H1 (cell line): ENCODE measurements around the gene SNX17. TPM values are rescaled to one million over a fixed set of nuclear protein-coding genes. Genes with fewer than 3 reads are reported as not detected.

Experiments
- CTCF ChIA-PET: fragments of 300-600 bp; sonication (Branson Sonifier 250); formaldehyde crosslinking; loops from one replicate; lab custom pipeline; 2021; ENCODE audit not compliant: partially characterized antibody; lab: Charles Lee
- POLR2A ChIA-PET: fragments of 300-600 bp; sonication (Branson Sonifier 250); formaldehyde crosslinking; loops from one replicate; lab custom pipeline; 2021; ENCODE audit warnings: inconsistent platforms; ENCODE audit not compliant: partially characterized antibody; lab: Charles Lee
- DNase-seq, 2 experiments: peaks; one replicate each; pipeline versions ENCODE4 v3.0.0 to v3.0.0-alpha.2; 2010 to 2022; ENCODE audit warnings: low spot score in 2 of 2, low read depth in 1 of 2, mixed read lengths in 1 of 2
- FAIRE-seq: peaks from 2 replicates; lab custom pipeline; 2011; peaks lifted over from hg19 to GRCh38; lab: Jason Lieb, UNC
- H2AFZ ChIP-seq: 2 replicates; pipeline ENCODE4 v1.8.1; 2012; ENCODE audit warnings: low read length, inconsistent platforms
- H2AK5ac ChIP-seq: 2 replicates; pipeline ENCODE4 v1.6.1; 2013; ENCODE audit warnings: low read depth, low read length
- H2BK120ac ChIP-seq: replicated peaks from 2 replicates; pipeline ENCODE3; 2013; ENCODE audit warnings: low read depth, low read length, inconsistent platforms
- H2BK12ac ChIP-seq: 2 replicates; pipeline ENCODE4 v1.6.1; 2013; ENCODE audit warnings: low read depth, low read length
- H2BK15ac ChIP-seq: 2 replicates; pipeline ENCODE4 v1.6.1; 2013; ENCODE audit warnings: low read length
- H2BK20ac ChIP-seq: 2 replicates; pipeline ENCODE4 v1.6.1; 2013; ENCODE audit warnings: low read length
- H2BK5ac ChIP-seq: 2 replicates; pipeline ENCODE4 v1.6.1; 2013; ENCODE audit warnings: low read depth, low read length
- H3K14ac ChIP-seq: 2 replicates; pipeline ENCODE4 v1.6.1; 2013; ENCODE audit warnings: inconsistent platforms; ENCODE audit not compliant: insufficient read length
- H3K18ac ChIP-seq: 2 replicates; pipeline ENCODE4 v1.6.1; 2013; ENCODE audit warnings: low read length; ENCODE audit errors: extremely low read depth
- H3K23ac ChIP-seq: 2 replicates; pipeline ENCODE4 v1.6.1; 2013; ENCODE audit warnings: inconsistent platforms; ENCODE audit not compliant: insufficient read length
- H3K23me2 ChIP-seq: 2 replicates; pipeline ENCODE4 v1.6.1; 2013; ENCODE audit warnings: low read depth, low read length
- H3K27ac ChIP-seq: 2 replicates; pipeline ENCODE4 v1.6.1; 2011; ENCODE audit warnings: low read depth, low read length, inconsistent platforms
- H3K27me3 ChIP-seq, 4 experiments: replicated peaks in 1 of 4; 1 replicate in 1 of 4; 2 replicates in 3 of 4; pipeline versions ENCODE4 v1.6.1 to v1.8.1; 2011 to 2013; ENCODE audit warnings: low read length in 3 of 4, mild to moderate bottlenecking in 3 of 4, inconsistent platforms in 2 of 4, mixed read lengths in 2 of 4, moderate library complexity in 1 of 4; ENCODE audit not compliant: control insufficient read depth in 3 of 4, insufficient read depth in 3 of 4; ENCODE audit errors: extremely low read depth in 1 of 4
- H3K36me3 ChIP-seq, 4 experiments: 2 replicates each; pipeline versions ENCODE4 v1.6.1 to v1.8.1; 2011 to 2013; ENCODE audit warnings: mild to moderate bottlenecking in 4 of 4, low read length in 3 of 4, moderate library complexity in 2 of 4, control low read depth in 1 of 4, inconsistent platforms in 1 of 4; ENCODE audit not compliant: insufficient read depth in 4 of 4, control insufficient read depth in 2 of 4
- H3K4ac ChIP-seq: replicated peaks from 2 replicates; pipeline ENCODE3; 2013; ENCODE audit warnings: low read length, low read depth, mixed read lengths, inconsistent platforms; ENCODE audit not compliant: insufficient read length
- H3K4me1 ChIP-seq, 4 experiments: replicated peaks in 1 of 4; 1 replicate in 1 of 4; 2 replicates in 3 of 4; pipeline versions ENCODE4 v1.6.1 to v1.8.1; 2011 to 2013; ENCODE audit warnings: low read length in 3 of 4, inconsistent platforms in 2 of 4, mixed read lengths in 1 of 4; ENCODE audit not compliant: insufficient read depth in 4 of 4, control insufficient read depth in 3 of 4
- H3K4me2 ChIP-seq, 2 experiments: 2 replicates each; pipeline versions ENCODE4 v1.6.1 to v1.8.1; 2011 to 2013; ENCODE audit warnings: low read depth in 2 of 2, low read length in 2 of 2, control low read depth in 1 of 2, inconsistent platforms in 1 of 2, mild to moderate bottlenecking in 1 of 2; ENCODE audit not compliant: insufficient read depth in 1 of 2
- H3K4me3 ChIP-seq, 4 experiments: fragments of 200-600, 300-600 bp in 1 of 4; sonication (generic), shearing (Covaris generic), sonication (Bioruptor Twin) in 1 of 4; 2 replicates each; pipeline versions ENCODE4 v1.5.1 to v1.8.1; 2011 to 2016; ENCODE audit warnings: low read length in 4 of 4, low read depth in 3 of 4, control low read depth in 2 of 4, inconsistent platforms in 2 of 4, mild to moderate bottlenecking in 2 of 4, mixed read lengths in 1 of 4, moderate library complexity in 1 of 4; ENCODE audit not compliant: insufficient read depth in 2 of 4; ENCODE audit errors: extremely low read depth in 1 of 4
- H3K56ac ChIP-seq: replicated peaks from 2 replicates; pipeline ENCODE3; 2013; ENCODE audit warnings: low read depth, mild to moderate bottlenecking, mixed read lengths, low read length, inconsistent platforms; ENCODE audit not compliant: insufficient read length
- H3K79me1 ChIP-seq: 2 replicates; pipeline ENCODE4 v1.6.1; 2013; ENCODE audit warnings: low read depth, low read length, control low read depth
- H3K79me2 ChIP-seq, 2 experiments: 2 replicates each; pipeline versions ENCODE4 v1.6.1 to v1.8.1; 2012 to 2013; ENCODE audit warnings: low read length in 2 of 2, mild to moderate bottlenecking in 2 of 2, inconsistent platforms in 1 of 2; ENCODE audit not compliant: insufficient read depth in 2 of 2, control insufficient read depth in 1 of 2
- H3K9ac ChIP-seq, 4 experiments: replicated peaks in 1 of 4; 1 replicate in 1 of 4; 2 replicates in 3 of 4; pipeline versions ENCODE4 v1.6.1 to v1.8.1; 2011 to 2013; ENCODE audit warnings: low read depth in 3 of 4, low read length in 3 of 4, control low read depth in 2 of 4, mild to moderate bottlenecking in 2 of 4, moderate library complexity in 2 of 4, inconsistent platforms in 1 of 4; ENCODE audit errors: extremely low read depth in 1 of 4
- H3K9me3 ChIP-seq, 2 experiments: 2 replicates each; pipeline versions ENCODE4 v1.6.1 to v1.8.1; 2012 to 2013; ENCODE audit warnings: mild to moderate bottlenecking in 2 of 2, moderate library complexity in 2 of 2, control low read depth in 1 of 2, inconsistent platforms in 1 of 2, low read depth in 1 of 2, low read length in 1 of 2, mixed read lengths in 1 of 2; ENCODE audit not compliant: insufficient read depth in 2 of 2
- H4K20me1 ChIP-seq, 2 experiments: replicated peaks in 1 of 2; 2 replicates each; pipeline versions ENCODE3 to v1.8.1; 2011 to 2013; ENCODE audit warnings: inconsistent platforms in 2 of 2, low read length in 2 of 2, mild to moderate bottlenecking in 1 of 2; ENCODE audit not compliant: insufficient read depth in 2 of 2, control insufficient read depth in 1 of 2
- H4K5ac ChIP-seq: 2 replicates; pipeline ENCODE4 v1.6.1; 2013; ENCODE audit warnings: low read length, low read depth, mixed read lengths, inconsistent platforms; ENCODE audit not compliant: insufficient read length
- H4K8ac ChIP-seq: 2 replicates; pipeline ENCODE4 v1.8.0; 2013; ENCODE audit warnings: mild to moderate bottlenecking, moderate library complexity, low read length, inconsistent platforms; ENCODE audit not compliant: insufficient read depth; ENCODE audit errors: extremely low read depth
- H4K91ac ChIP-seq: replicated peaks from 2 replicates; pipeline ENCODE3; 2013; ENCODE audit warnings: low read length, mixed read lengths, inconsistent platforms; ENCODE audit not compliant: insufficient read length
- CHD2 ChIP-seq: IDR thresholded peaks from 2 replicates; pipeline ENCODE4 v1.6.1; 2012; ENCODE audit warnings: low read length, improper control_type of control experiment
- CTBP2 ChIP-seq: IDR thresholded peaks from 2 replicates; pipeline ENCODE4 v1.7.0; 2011; ENCODE audit warnings: borderline replicate concordance, mild to moderate bottlenecking, moderate library complexity, mixed read lengths, low read length; ENCODE audit not compliant: insufficient read depth, insufficient read length
- RBBP5 ChIP-seq: IDR thresholded peaks from 2 replicates; pipeline ENCODE4 v1.7.1; 2012; ENCODE audit warnings: low read depth, mild to moderate bottlenecking, inconsistent platforms, low read length, moderate library complexity, borderline replicate concordance
- RFX5 ChIP-seq: IDR thresholded peaks from 2 replicates; pipeline ENCODE4 v1.6.1; 2011; ENCODE audit warnings: low read depth, low read length, improper control_type of control experiment, borderline replicate concordance
- RNF2 ChIP-seq: fragments of 200-900, 300-1000 bp; sonication (generic); IDR thresholded peaks from 2 replicates; pipeline ENCODE4 v1.7.1; 2016; ENCODE audit warnings: borderline replicate concordance, low read depth, mild to moderate bottlenecking, antibody characterized with exemption, low read length; ENCODE audit not compliant: poor library complexity, severe bottlenecking; ENCODE audit errors: missing control alignments
- SIN3A ChIP-seq, 2 experiments: IDR thresholded peaks in 1 of 2; conservative IDR thresholded peaks in 1 of 2; 2 replicates each; pipeline ENCODE4 v1.6.1; 2011 to 2012; ENCODE audit warnings: low read length in 2 of 2, improper control_type of control experiment in 1 of 2, low read depth in 1 of 2, mild to moderate bottlenecking in 1 of 2
- WGBS, 2 experiments: shearing (Covaris generic) in 1 of 2; methylation state at CpG; one replicate each; pipeline versions ENCODE4 v1.1.6 to v1.1.7; 2013 to 2015; ENCODE audit warnings: low lambda C conversion rate in 2 of 2, mixed read lengths in 2 of 2, inconsistent platforms in 1 of 2, low coverage in 1 of 2, missing lambda C conversion rate in 1 of 2; ENCODE audit not compliant: insufficient replicate concordance in 2 of 2, insufficient coverage in 1 of 2, insufficient read length in 1 of 2; ENCODE audit errors: extremely low coverage in 1 of 2, missing lambda C conversion rate in 1 of 2; 5-methylcytosine and 5-hydroxymethylcytosine counted together
- polyA plus RNA-seq, 7 experiments: library from polyadenylated mRNA; depleted of rRNA in 3 of 7; stranded (reverse) in 5 of 7; unstranded in 2 of 7; fragments of >200 nt in 5 of 7; fragments of 200-250 nt in 2 of 7; gene quantifications; 1 replicate in 5 of 7; 2 replicates in 1 of 7; 4 replicates in 1 of 7; pipeline versions ENCODE4 v1.2.1 to v1.2.3, GENCODE V29; 2011 to 2013; ENCODE audit warnings: missing spikeins in 2 of 7, mixed read lengths in 2 of 7
- total RNA-seq: library from RNA; stranded (reverse); fragmentation: NEBNext Ultra II Directional; extraction: Animal tissue kit (Norgen Biotek cat#: 25700); gene quantifications from 2 replicates; pipeline ENCODE4 v1.2.1, GENCODE V29; 2021

SNX17 gene
- total and polyA plus RNA-seq, 2 of the 8 experiments (the other 6 are each of a cell fraction or from before 2014, with no cell fraction given) = 54.9 to 66.2 TPM

DNA sequence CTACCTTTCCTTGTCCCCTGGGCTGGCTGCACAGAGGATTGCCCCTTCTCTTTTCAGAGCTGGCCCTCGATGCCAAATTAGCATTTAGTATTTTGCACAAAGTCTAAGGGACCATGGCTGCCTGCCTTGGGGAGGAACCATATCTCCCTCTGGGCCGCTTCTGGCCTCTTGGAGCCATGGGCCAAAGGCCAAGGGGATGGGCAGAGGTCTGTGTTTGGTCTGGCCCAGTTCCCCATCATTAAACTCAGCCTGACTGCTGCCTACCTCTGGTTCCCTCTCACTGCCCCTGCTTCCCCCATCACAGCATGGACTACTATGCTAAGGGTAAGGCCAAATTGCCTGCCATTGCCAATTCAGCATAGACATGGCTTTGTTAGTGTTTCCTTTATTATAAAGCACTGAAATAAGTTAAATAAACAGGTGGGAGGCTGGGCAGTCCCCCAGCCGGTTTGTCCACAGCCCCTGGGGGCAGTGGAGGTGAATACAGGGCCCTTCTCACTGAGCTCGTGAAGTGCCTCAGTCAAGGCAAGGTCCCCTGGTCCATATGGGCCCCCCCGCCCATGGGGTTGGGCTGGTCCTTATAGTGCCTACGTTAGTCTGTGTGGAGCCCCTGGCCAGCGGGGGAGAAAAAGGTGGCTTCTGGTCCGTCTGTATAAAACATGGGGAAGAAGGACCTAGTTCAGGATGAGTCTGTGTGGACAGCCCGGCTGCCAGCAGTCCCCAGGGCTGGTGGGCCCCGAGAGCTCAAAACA, 6.6 kb downstream of the SNX17 start:
- H2BK20ac ChIP-seq = no peak overlapping the region
- WGBS, 2 experiments = 82% methylated on average over 10 of the region's 10 CpGs; no CpG with 5 or more reads in 1 of the 2 experiments
- no peak overlapping the region for H4K5ac ChIP-seq
- no peak overlapping the region for H3K18ac ChIP-seq
- no peak overlapping the region for H3K4me2 ChIP-seq
- no peaks in the 10 kb centered on the region for H3K9me3 ChIP-seq
- no peak overlapping the region for H2BK5ac ChIP-seq
- no peak overlapping the region for H4K91ac ChIP-seq
- peaks cover 34 to 59% (median 49%) of the 10 kb centered on the region in 4 experiments for H3K36me3 ChIP-seq
- ChIA-PET POLR2A (interaction anchor here (0.6 to 9.5 kb wide), 12 partner anchors 8 to 167 kb away, joined by 3 to 114 read pairs (median 4); partner anchors contain the start of genes EIF2B4, GTF3C2, MPV17 and PPM1G), CTCF (interaction anchor here (1.0 to 2.0 kb wide), 4 partner anchors 14 to 56 kb away, joined by 3 to 5 read pairs (median 4); no protein-coding TSS in a partner anchor)
- H3K27ac ChIP-seq = no peak overlapping the region
- H2BK12ac ChIP-seq = no peak overlapping the region
- H3K27me3 ChIP-seq = no peaks in the 10 kb centered on the region
- no peak overlapping the region for H3K14ac ChIP-seq
- H4K20me1 ChIP-seq = peaks cover 4 to 16% of the 10 kb centered on the region in 2 experiments
- peaks cover 6% of the 10 kb centered on the region for H3K79me1 ChIP-seq
- DNase-seq = no peak
- no peak overlapping the region for H2AFZ ChIP-seq
- no peak overlapping the region for H3K23ac ChIP-seq
- H2BK15ac ChIP-seq = no peak overlapping the region
- no peak overlapping the region for H3K9ac ChIP-seq
- no peak overlapping the region; the same call in 1 of the 2 replicates for H4K8ac ChIP-seq
- H2BK120ac ChIP-seq = no peak overlapping the region
- H3K23me2 ChIP-seq = peaks cover 7% of the 10 kb centered on the region
- H3K56ac ChIP-seq = no peak overlapping the region
- FAIRE-seq = no peak
- H3K4me3 ChIP-seq = no peak overlapping the region
- peaks cover 0 to 8% (median 2%) of the 10 kb centered on the region in 4 experiments; a peak in 5 of 7 replicates for H3K4me1 ChIP-seq
- peaks cover 0 to 16% of the 10 kb centered on the region in 2 experiments; a peak in 2 of 4 replicates for H3K79me2 ChIP-seq
- H2AK5ac ChIP-seq = no peak overlapping the region
- H3K4ac ChIP-seq = no peak overlapping the region
- TF ChIP-seq SIN3A (conservative IDR thresholded peaks at IDR 0.05 in 1 of 2, IDR thresholded peaks at IDR 0.05 in 1 of 2; ENCODE audit: low read depth in 1 of 2, low read length in 2 of 2) (no peak), RNF2 (no peak), CHD2 (no peak), RFX5 (no peak), RBBP5 (no peak), CTBP2 (no peak)
